Colonic mucosa (tissue), 4 donors: ENCODE data around the gene HELZ2. TPM values are rescaled to one million over a fixed set of nuclear protein-coding genes. Genes with fewer than 3 reads are reported as not detected.
"Not testable (repeated sequence)": the region's sequence is repeated elsewhere in the genome, so short reads cannot be mapped to it uniquely, and the experiment has no call there.

ENCODE experiments used
- DNase-seq: peaks from one replicate; pipeline ENCODE4 v3.0.0-alpha.2; 2020
- H3K27ac ChIP-seq: fragments of 200-600 bp; one replicate; pipeline ENCODE4 v1.8.0; 2021
- H3K27me3 ChIP-seq: fragments of 200-600 bp; one replicate; pipeline ENCODE4 v1.8.0; 2021
- H3K36me3 ChIP-seq: fragments of 200-600 bp; one replicate; pipeline ENCODE4 v1.8.0; 2021
- H3K4me1 ChIP-seq: fragments of 200-600 bp; one replicate; pipeline ENCODE4 v1.8.0; 2021; ENCODE audit warnings: mild to moderate bottlenecking
- H3K4me3 ChIP-seq: fragments of 200-600 bp; one replicate; pipeline ENCODE4 v1.8.0; 2021
- H3K9ac ChIP-seq, 2 donors: one replicate each; pipeline ENCODE4 v1.7.0; 2013; ENCODE audit warnings: control low read depth in 2 of 2, low read depth in 2 of 2, low read length in 2 of 2
- H3K9me3 ChIP-seq: fragments of 200-600 bp; one replicate; pipeline ENCODE4 v1.8.0; 2021
- CTCF ChIP-seq: fragments of 200-600 bp; IDR thresholded peaks from one replicate; pipeline ENCODE4 v1.8.0; 2022; ENCODE audit warnings: antibody characterized with exemption, mild to moderate bottlenecking
- intact Hi-C: fragments of 100-400 bp; cut with DNase I; formaldehyde crosslinking; loops from one replicate; pipeline ENCODE4 v1.14.1; 2022
- total RNA-seq, 2 donors: library from RNA; stranded (reverse); fragmentation: NEBNext Ultra II Directional in 1 of 2; extraction: Animal tissue kit (Norgen Biotek cat#: 25700) in 1 of 2; gene quantifications; one replicate each; pipeline ENCODE4 v1.2.1, GENCODE V29; 2021
- donor health status: healthy.
- donor health status: DM: no; HTN: no; CAD: no.
- donor health status: DM: no; HTN: no; CAD: no.

HELZ2 gene
- total RNA-seq, 2 donors from 2014 or later, result 36.3 to 38.0 TPM

- Histone ChIP-seq H3K27me3 (no peaks in the 10 kb centered on the region), H3K4me1 (peaks cover 9% of the 10 kb centered on the region), H3K9me3 (no peaks in the 10 kb centered on the region), H3K9ac (peak overlapping the region; percentile 76 to 86), H3K36me3 (no peaks in the 10 kb centered on the region), H3K4me3 (peak overlapping the region; percentile 79), H3K27ac (no peak overlapping the region)
- intact Hi-C loops, result no loop called here
- no peak for TF ChIP-seq CTCF
- no peak for DNase-seq
Observed at GRCh38 chr20:63572788-63573646, 1.0 kb downstream of the HELZ2 start.

- intact Hi-C loops, result no loop called here
- no peak overlapping the region for H3K27ac ChIP-seq
- no peaks in the 10 kb centered on the region for H3K9me3 ChIP-seq
- H3K36me3 ChIP-seq, result no peaks in the 10 kb centered on the region
- TF ChIP-seq CTCF, result no peak
- H3K9ac ChIP-seq, result no peak overlapping the region
- H3K4me3 ChIP-seq, result no peak overlapping the region
- peaks cover 9% of the 10 kb centered on the region for H3K4me1 ChIP-seq
- no peaks in the 10 kb centered on the region for H3K27me3 ChIP-seq
- no peak for DNase-seq
Observed at GRCh38 chr20:63572071-63572787, 1.8 kb downstream of the HELZ2 start.

- DNase-seq, H3K9me3 ChIP-seq, H3K27ac ChIP-seq, H3K4me1 ChIP-seq, H3K4me3 ChIP-seq, H3K27me3 ChIP-seq, intact Hi-C loops, H3K36me3 ChIP-seq, H3K9ac ChIP-seq: not testable (repeated sequence)
Observed at GRCh38 chr20:63571087-63571478, 3.0 kb downstream of the HELZ2 start.

- no peak for DNase-seq
- Histone ChIP-seq H3K9ac (no peak overlapping the region), H3K4me1 (peaks cover 9% of the 10 kb centered on the region), H3K4me3 (no peak overlapping the region), H3K27me3 (no peaks in the 10 kb centered on the region), H3K27ac (no peak overlapping the region), H3K9me3 (no peaks in the 10 kb centered on the region), H3K36me3 (no peaks in the 10 kb centered on the region)
- intact Hi-C loops, result no loop called here
- TF ChIP-seq CTCF, result no peak
Observed at GRCh38 chr20:63570281-63571086, 3.6 kb downstream of the HELZ2 start.

GRCh38 chr20:63568986-63569949 lies 4.8 kb downstream of the HELZ2 start:
- Histone ChIP-seq H3K9me3 (no peaks in the 10 kb centered on the region), H3K27ac (no peak overlapping the region), H3K4me3 (no peak overlapping the region), H3K9ac (no peak overlapping the region), H3K4me1 (peaks cover 6% of the 10 kb centered on the region), H3K27me3 (no peaks in the 10 kb centered on the region), H3K36me3 (no peaks in the 10 kb centered on the region)
- no peak for DNase-seq
- no peak for TF ChIP-seq CTCF
- intact Hi-C loops, result no loop called here
